H9 (cell line): ENCODE results near the gene CGGBP1. TPM values are rescaled to one million over a fixed set of nuclear protein-coding genes. Genes with fewer than 3 reads are reported as not detected.

Experiments
- DNase-seq: peaks from one replicate; pipeline ENCODE4 v3.0.0-alpha.2; 2017
- H2AFZ ChIP-seq: one replicate; pipeline ENCODE4 v1.6.1; 2013; ENCODE audit warnings: mild to moderate bottlenecking, low read length, control low read depth, moderate library complexity
- H2AK5ac ChIP-seq: 2 replicates; pipeline ENCODE4 v1.6.1; 2013; ENCODE audit warnings: low read length, control low read depth, mixed read lengths; ENCODE audit not compliant: insufficient read length
- H2BK120ac ChIP-seq: one replicate; pipeline ENCODE4 v1.6.1; 2013; ENCODE audit warnings: low read depth, mild to moderate bottlenecking, low read length, control low read depth, inconsistent platforms; ENCODE audit not compliant: poor library complexity, severe bottlenecking
- H2BK12ac ChIP-seq: 2 replicates; pipeline ENCODE4 v1.6.1; 2013; ENCODE audit warnings: low read length, control low read depth, mixed read lengths, low read depth; ENCODE audit not compliant: insufficient read length
- H2BK15ac ChIP-seq: 2 replicates; pipeline ENCODE4 v1.6.1; 2013; ENCODE audit warnings: low read depth, low read length, control low read depth
- H2BK20ac ChIP-seq: one replicate; pipeline ENCODE4 v1.6.1; 2013; ENCODE audit warnings: low read depth, mild to moderate bottlenecking, low read length, control low read depth, inconsistent platforms; ENCODE audit not compliant: poor library complexity, severe bottlenecking
- H2BK5ac ChIP-seq: 2 replicates; pipeline ENCODE4 v1.6.1; 2013; ENCODE audit warnings: low read length, control low read depth, mixed read lengths; ENCODE audit not compliant: insufficient read length
- H3K14ac ChIP-seq: 2 replicates; pipeline ENCODE4 v1.6.1; 2013; ENCODE audit warnings: low read length, control low read depth; ENCODE audit not compliant: insufficient read depth
- H3K18ac ChIP-seq: 2 replicates; pipeline ENCODE4 v1.6.1; 2013; ENCODE audit warnings: low read depth, mild to moderate bottlenecking, mixed read lengths, low read length, control low read depth; ENCODE audit not compliant: insufficient read length
- H3K23ac ChIP-seq: 2 replicates; pipeline ENCODE4 v1.6.1; 2013; ENCODE audit warnings: low read length, control low read depth, mixed read lengths, low read depth; ENCODE audit not compliant: insufficient read length
- H3K23me2 ChIP-seq: 2 replicates; pipeline ENCODE4 v1.6.1; 2013; ENCODE audit warnings: low read depth, mild to moderate bottlenecking, mixed read lengths, low read length, control low read depth; ENCODE audit not compliant: insufficient read length, poor library complexity, severe bottlenecking
- H3K27ac ChIP-seq: 2 replicates; pipeline ENCODE4 v1.5.1; 2013; ENCODE audit warnings: low read length, control low read depth, mixed read lengths, low read depth; ENCODE audit not compliant: insufficient read length
- H3K27me3 ChIP-seq: 2 replicates; pipeline ENCODE4 v1.6.1; 2013; ENCODE audit warnings: low read length, control low read depth, inconsistent platforms; ENCODE audit not compliant: insufficient read depth
- H3K4ac ChIP-seq: 2 replicates; pipeline ENCODE4 v1.6.1; 2013; ENCODE audit warnings: low read depth, mild to moderate bottlenecking, control low read depth, inconsistent platforms, low read length, moderate library complexity
- H3K4me1 ChIP-seq: 2 replicates; pipeline ENCODE4 v1.6.1; 2013; ENCODE audit warnings: low read length, control low read depth, inconsistent platforms; ENCODE audit not compliant: insufficient read depth
- H3K4me2 ChIP-seq: 2 replicates; pipeline ENCODE4 v1.6.1; 2013; ENCODE audit warnings: low read length, control low read depth, mixed read lengths; ENCODE audit not compliant: insufficient read length, insufficient read depth
- H3K56ac ChIP-seq: 2 replicates; pipeline ENCODE4 v1.6.1; 2013; ENCODE audit warnings: low read depth, mild to moderate bottlenecking, mixed read lengths, low read length, control low read depth; ENCODE audit not compliant: insufficient read length
- H3K79me1 ChIP-seq: 2 replicates; pipeline ENCODE4 v1.6.1; 2013; ENCODE audit warnings: low read depth, mild to moderate bottlenecking, moderate library complexity, low read length, control low read depth, inconsistent platforms; ENCODE audit not compliant: insufficient read depth, poor library complexity, severe bottlenecking
- H3K79me2 ChIP-seq: 2 replicates; pipeline ENCODE4 v1.6.1; 2013; ENCODE audit warnings: low read length, control low read depth, inconsistent platforms; ENCODE audit not compliant: insufficient read depth
- H3K9ac ChIP-seq: 2 replicates; pipeline ENCODE4 v1.6.1; 2013; ENCODE audit warnings: low read length, control low read depth, mixed read lengths; ENCODE audit not compliant: insufficient read length; ENCODE audit errors: extremely low read depth
- H3K9me3 ChIP-seq: one replicate; pipeline ENCODE4 v1.6.1; 2013; ENCODE audit warnings: low read depth, low read length, inconsistent platforms; ENCODE audit not compliant: control insufficient read depth
- H3T11ph ChIP-seq: one replicate; pipeline ENCODE4 v1.6.1; 2013; ENCODE audit warnings: mild to moderate bottlenecking, low read length, control low read depth, inconsistent platforms
- H4K20me1 ChIP-seq: one replicate; pipeline ENCODE4 v1.6.1; 2013; ENCODE audit not compliant: control insufficient read depth, insufficient read length, insufficient read depth
- H4K5ac ChIP-seq: 2 replicates; pipeline ENCODE4 v1.6.1; 2013; ENCODE audit warnings: low read depth, mild to moderate bottlenecking, mixed read lengths, low read length, control low read depth; ENCODE audit not compliant: insufficient read length
- H4K8ac ChIP-seq: replicated peaks from 2 replicates; pipeline ENCODE4 v1.6.1; 2013; ENCODE audit warnings: low read length, control low read depth, mixed read lengths, low read depth; ENCODE audit not compliant: insufficient read length
- H4K91ac ChIP-seq: 2 replicates; pipeline ENCODE4 v1.6.1; 2013; ENCODE audit warnings: low read depth, mild to moderate bottlenecking, moderate library complexity, mixed read lengths, low read length, control low read depth; ENCODE audit not compliant: insufficient read length
- H3K27ac Mint-ChIP-seq, 3 experiments: 2 replicates in 2 of 3; 3 replicates in 1 of 3; pipeline ENCODE4 v1.8.0; 2020 to 2021; ENCODE audit warnings: mixed read lengths in 3 of 3, mild to moderate bottlenecking in 1 of 3, moderate library complexity in 1 of 3
- H3K27me3 Mint-ChIP-seq: 2 replicates; pipeline ENCODE4 v1.8.0; 2021; ENCODE audit warnings: low read depth, mild to moderate bottlenecking, moderate library complexity, mixed read lengths
- H3K36me3 Mint-ChIP-seq, 3 experiments: 2 replicates in 2 of 3; 3 replicates in 1 of 3; pipeline ENCODE4 v1.8.0; 2020 to 2021; ENCODE audit warnings: low read depth in 3 of 3, mixed read lengths in 3 of 3; ENCODE audit not compliant: insufficient read depth in 1 of 3
- H3K4me1 Mint-ChIP-seq, 2 experiments: 2 replicates each; pipeline ENCODE4 v1.8.0; 2020; ENCODE audit warnings: mixed read lengths in 2 of 2
- H3K4me3 Mint-ChIP-seq, 2 experiments: 2 replicates in 1 of 2; 3 replicates in 1 of 2; pipeline ENCODE4 v1.8.0; 2020 to 2021; ENCODE audit warnings: mild to moderate bottlenecking in 2 of 2, mixed read lengths in 2 of 2, moderate library complexity in 1 of 2
- H3K9me3 Mint-ChIP-seq, 2 experiments: 2 replicates in 1 of 2; 3 replicates in 1 of 2; pipeline ENCODE4 v1.8.0; 2020; ENCODE audit warnings: mild to moderate bottlenecking in 2 of 2, mixed read lengths in 2 of 2, moderate library complexity in 1 of 2
- WGBS: extraction: QIAGEN DNeasy Blood & Tissue Kit; methylation state at CpG from one replicate; pipeline ENCODE4 v1.1.7; 2013; ENCODE audit warnings: missing lambda C conversion rate, low lambda C conversion rate, mixed read lengths; ENCODE audit not compliant: insufficient read length; ENCODE audit errors: extremely low coverage; 5-methylcytosine and 5-hydroxymethylcytosine counted together
- total RNA-seq: library from RNA; stranded (reverse); gene quantifications from 2 replicates; pipeline ENCODE4 v1.2.1, GENCODE V29; 2021
- TF ChIP-seq, protein P1 (sequence below): fragments of 200-600 bp; sonication (generic); conservative IDR thresholded peaks from 3 replicates; pipeline ENCODE4 v1.8.0; 2021; ENCODE audit warnings: antibody characterized with exemption, mild to moderate bottlenecking

The CGGBP1 gene
- total RNA-seq, 1 experiment from 2014 or later = 75.0 TPM

DNA sequence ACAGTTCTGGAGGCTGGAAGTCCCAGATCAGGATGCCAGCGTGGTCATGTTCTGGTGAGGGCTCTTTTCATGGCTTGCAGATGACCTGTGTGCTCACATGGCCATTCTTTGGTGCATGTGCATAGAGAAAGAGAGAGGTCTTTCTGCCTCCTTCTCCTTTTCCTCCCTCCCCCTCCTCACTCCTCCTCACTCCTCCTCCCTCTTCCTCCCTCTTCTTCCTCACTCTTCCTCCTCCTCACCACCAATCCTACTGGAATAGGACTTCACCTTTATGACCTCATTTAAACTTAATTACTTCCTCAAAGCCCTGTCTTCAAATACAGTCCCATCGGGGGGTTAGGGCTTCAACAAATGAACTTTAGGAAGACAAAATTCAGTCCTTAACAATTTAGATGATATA is 24.0 kb upstream of the CGGBP1 start:
- Histone ChIP-seq H2AFZ (no peak overlapping the region), H2BK15ac (no peak overlapping the region), H3K9ac (no peak overlapping the region), H3K56ac (no peak overlapping the region), H3K4ac (no peak overlapping the region), H2BK5ac (no peak overlapping the region), H3K79me1 (no peaks in the 10 kb centered on the region), H3K23ac (no peak overlapping the region), H3K23me2 (no peaks in the 10 kb centered on the region), H2BK12ac (no peak overlapping the region), H3K4me1 (no peaks in the 10 kb centered on the region), H3K14ac (no peak overlapping the region), H3K79me2 (no peaks in the 10 kb centered on the region), H4K8ac (no peak overlapping the region), H2BK120ac (no peak overlapping the region), H3K9me3 (no peaks in the 10 kb centered on the region), H4K20me1 (no peaks in the 10 kb centered on the region), H2BK20ac (no peak overlapping the region), H3K4me2 (no peak overlapping the region), H2AK5ac (no peak overlapping the region), H3T11ph (no peak overlapping the region), H3K27ac (no peak overlapping the region), H3K27me3 (no peaks in the 10 kb centered on the region), H3K18ac (no peak overlapping the region), H4K91ac (no peak overlapping the region), H4K5ac (no peak overlapping the region)
- Mint-ChIP-seq H3K4me1 (peaks cover 0 to 8% of the 10 kb centered on the region in 2 experiments; a peak in 2 of 4 replicates), H3K4me3 (no peak overlapping the region), H3K27me3 (no peaks in the 10 kb centered on the region), H3K36me3 (peaks cover 9 to 19% (median 13%) of the 10 kb centered on the region in 3 experiments; a peak in 6 of 7 replicates), H3K9me3 (peaks cover 4 to 9% of the 10 kb centered on the region in 2 experiments), H3K27ac (no peak overlapping the region; a peak in 1 of 7 replicates)
- no CpG with 5 or more reads among the region's 2 CpGs for WGBS
- TF ChIP-seq, protein P1, sequence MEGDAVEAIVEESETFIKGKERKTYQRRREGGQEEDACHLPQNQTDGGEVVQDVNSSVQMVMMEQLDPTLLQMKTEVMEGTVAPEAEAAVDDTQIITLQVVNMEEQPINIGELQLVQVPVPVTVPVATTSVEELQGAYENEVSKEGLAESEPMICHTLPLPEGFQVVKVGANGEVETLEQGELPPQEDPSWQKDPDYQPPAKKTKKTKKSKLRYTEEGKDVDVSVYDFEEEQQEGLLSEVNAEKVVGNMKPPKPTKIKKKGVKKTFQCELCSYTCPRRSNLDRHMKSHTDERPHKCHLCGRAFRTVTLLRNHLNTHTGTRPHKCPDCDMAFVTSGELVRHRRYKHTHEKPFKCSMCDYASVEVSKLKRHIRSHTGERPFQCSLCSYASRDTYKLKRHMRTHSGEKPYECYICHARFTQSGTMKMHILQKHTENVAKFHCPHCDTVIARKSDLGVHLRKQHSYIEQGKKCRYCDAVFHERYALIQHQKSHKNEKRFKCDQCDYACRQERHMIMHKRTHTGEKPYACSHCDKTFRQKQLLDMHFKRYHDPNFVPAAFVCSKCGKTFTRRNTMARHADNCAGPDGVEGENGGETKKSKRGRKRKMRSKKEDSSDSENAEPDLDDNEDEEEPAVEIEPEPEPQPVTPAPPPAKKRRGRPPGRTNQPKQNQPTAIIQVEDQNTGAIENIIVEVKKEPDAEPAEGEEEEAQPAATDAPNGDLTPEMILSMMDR = no peak
- no peak for DNase-seq
